NCI-H82 (cell line): ENCODE results near the gene S100A4.
"Not testable (repeated sequence)": the region's sequence is repeated elsewhere in the genome, so short reads cannot be mapped to it uniquely, and the experiment has no call there.

Source experiments
- DNase-seq: peaks from one replicate; lab custom pipeline; 2025; lab: John Stamatoyannopoulos, UW

Gene S100A4

DNA sequence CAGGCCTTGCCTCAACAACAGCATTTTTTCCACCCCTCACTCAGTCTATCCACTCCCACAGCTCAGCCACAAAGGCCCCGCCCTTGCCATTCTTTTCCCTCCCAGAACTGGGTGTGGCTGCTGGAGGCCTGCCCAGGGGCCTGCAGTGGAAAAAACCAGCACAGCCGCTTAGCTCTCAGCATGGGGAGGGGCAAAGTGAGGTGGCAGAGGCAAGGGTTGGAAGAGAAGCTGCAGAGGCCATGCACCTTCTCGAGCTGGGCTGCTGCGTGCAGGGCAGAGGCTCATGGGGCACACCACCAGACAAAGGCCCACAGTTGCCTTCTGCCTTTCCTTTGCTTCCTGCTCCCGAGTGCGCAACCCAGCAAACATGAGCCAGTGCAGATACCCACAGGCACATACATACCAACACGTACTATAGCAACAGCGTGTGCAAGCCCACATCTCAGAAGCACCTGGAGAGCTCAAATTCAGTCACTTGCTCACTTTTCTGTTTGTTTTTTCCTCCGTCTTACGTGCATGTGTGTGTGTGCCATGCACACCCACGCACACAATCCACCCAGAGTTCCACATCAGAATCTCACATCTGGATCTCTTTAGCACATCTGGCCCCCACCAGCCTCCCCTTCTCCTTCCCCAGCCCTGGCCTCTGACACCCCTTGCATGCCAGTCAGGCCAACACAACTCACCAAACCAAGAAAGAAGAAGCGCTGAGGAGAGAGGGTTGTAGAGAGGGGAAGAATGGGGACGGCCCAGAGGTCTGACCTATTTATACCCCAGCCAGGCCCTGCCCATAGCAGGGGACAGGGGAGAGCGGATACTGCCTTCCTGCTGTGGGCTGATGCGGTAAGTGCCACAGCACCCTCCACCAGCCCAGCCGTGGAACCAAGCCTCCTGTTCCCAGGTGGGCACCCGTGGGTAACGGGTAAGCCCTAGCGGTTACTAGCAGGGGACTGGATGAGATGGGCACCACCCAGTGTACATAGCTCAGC, at the start of gene S100A4:
TSS of gene S100A4 (minus strand) at position 740 of the 989 bp plus-strand sequence. CDS start 1,012 bp downstream, outside the sequence.
- DNase-seq = peak; percentile 99

GRCh38 chr1:153592748-153593147, 47.1 kb upstream of the S100A4 start:
- no peak for DNase-seq

DNA sequence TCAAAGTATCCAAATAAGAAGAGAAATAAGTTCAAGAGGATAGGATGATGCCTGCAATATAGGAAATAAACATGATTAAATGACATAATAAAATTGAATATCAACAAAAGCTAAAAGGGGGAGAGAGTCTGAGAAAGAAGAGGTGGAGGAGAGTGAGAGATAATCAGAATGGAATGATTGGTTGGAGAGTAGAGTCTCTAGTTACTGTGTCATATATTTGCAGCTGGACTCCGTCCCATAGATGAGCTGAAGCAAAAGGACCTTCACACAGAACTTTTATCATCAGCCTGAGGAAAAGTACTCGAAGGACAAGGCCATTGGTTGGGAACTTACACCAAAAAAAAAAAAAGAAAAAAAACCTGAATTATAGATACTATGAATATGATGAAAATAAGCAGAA, 42.9 kb upstream of the S100A4 start:
- DNase-seq = no peak

DNA sequence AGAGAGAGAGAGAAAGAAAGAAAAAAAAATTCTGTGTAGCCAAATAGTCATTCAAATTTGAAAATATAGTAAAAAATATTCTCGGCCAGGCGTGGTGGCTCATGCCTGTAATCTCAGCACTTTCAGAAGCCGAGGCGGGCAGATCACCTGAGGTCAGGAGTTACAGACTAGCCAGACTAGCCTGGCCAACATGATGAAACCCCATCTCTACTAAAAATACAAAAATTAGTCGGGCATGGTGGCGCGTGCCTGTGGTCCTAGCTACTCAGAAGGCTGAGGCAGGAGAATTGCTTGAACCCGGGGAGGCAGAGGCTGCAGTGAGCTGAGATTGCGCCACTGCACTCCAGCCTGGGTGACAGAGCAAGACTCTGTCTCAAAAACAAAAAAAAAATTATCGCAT, 42.4 kb upstream of the S100A4 start:
- not testable (repeated sequence) for DNase-seq

- DNase-seq = no peak
Observed at GRCh38 chr1:153587314-153587713, 41.7 kb upstream of the S100A4 start.

- DNase-seq = peak; percentile 38
Observed at GRCh38 chr1:153586347-153586746, 40.7 kb upstream of the S100A4 start.

GRCh38 chr1:153585006-153585405, 39.4 kb upstream of the S100A4 start:
- DNase-seq = peak; percentile 74

- DNase-seq = peak; percentile 42
Observed at GRCh38 chr1:153583976-153584375, 38.4 kb upstream of the S100A4 start.

- peak; percentile 59 for DNase-seq
Observed at GRCh38 chr1:153583514-153583913, 37.9 kb upstream of the S100A4 start.

- not testable (repeated sequence) for DNase-seq
Observed at GRCh38 chr1:153582836-153583235, 37.2 kb upstream of the S100A4 start.

DNA sequence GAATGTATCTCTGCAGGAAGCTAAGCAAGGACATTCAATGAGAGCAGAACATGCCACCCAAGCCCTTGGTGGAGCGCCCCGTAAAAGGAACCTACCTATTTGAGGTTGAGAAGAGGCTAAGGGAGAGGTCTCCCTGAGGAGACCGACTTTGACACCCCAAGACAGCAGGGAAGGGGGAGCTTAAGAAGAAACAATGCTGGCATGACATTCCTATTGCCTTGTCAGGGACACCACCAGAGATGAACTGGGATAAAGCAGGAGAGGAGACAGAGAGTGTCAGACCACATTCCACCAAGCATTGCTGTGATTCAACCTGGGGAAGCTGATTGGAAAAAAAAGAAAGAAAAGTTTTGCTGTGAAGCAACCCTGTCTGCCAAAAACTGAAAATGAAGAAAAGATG, 33.3 kb upstream of the S100A4 start:
- no peak for DNase-seq

- DNase-seq = no peak
Observed at GRCh38 chr1:153578490-153578889, 32.9 kb upstream of the S100A4 start.

- no peak for DNase-seq
Observed at GRCh38 chr1:153577624-153578051, 32.0 kb upstream of the S100A4 start.

DNA sequence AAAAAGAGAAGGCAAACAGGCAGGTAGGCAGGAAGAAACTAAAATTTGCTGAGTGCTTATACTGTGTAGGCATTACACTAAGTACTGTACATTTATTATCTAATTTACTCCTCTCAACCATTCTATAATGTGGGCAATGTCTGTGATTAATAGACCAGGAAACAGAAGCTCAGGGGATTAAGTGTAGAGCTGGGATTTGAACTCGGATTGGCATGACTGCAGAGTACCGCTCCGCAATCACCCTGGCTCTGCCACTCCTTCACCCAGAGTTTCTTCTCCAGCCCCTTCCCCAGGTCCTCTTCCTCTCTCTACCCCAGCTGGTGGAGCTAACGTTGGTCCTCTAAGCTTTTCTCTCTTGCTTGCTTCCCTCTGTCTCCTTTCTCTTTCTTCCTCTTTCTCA, 31.5 kb upstream of the S100A4 start:
- DNase-seq = peak; percentile 84

- DNase-seq = peak; percentile 97
Observed at GRCh38 chr1:153575497-153575896, 29.9 kb upstream of the S100A4 start.

DNA sequence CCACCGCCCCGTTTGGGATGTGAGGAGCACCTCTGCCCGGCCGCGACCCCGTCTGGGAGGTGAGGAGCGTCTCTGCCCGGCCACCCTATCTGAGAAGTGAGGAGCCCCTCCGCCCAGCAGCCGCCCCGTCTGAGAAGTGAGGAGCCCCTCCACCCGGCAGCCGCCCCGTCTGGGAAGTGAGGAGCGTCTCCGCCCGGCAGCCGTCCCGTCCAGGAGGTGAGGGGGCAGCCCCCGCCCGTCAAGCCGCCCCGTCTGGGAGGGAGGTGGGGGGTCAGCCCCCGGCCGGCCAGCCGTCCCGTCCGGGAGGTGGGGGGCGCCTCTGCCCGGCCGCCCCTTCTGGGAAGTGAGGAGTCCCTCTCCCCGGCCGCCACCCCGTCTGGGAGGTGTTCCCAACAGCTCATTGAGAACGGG, 29.5 kb upstream of the S100A4 start:
- DNase-seq = not testable (repeated sequence)

- DNase-seq = peak; percentile 64
Observed at GRCh38 chr1:153573351-153573750, 27.7 kb upstream of the S100A4 start.

DNA sequence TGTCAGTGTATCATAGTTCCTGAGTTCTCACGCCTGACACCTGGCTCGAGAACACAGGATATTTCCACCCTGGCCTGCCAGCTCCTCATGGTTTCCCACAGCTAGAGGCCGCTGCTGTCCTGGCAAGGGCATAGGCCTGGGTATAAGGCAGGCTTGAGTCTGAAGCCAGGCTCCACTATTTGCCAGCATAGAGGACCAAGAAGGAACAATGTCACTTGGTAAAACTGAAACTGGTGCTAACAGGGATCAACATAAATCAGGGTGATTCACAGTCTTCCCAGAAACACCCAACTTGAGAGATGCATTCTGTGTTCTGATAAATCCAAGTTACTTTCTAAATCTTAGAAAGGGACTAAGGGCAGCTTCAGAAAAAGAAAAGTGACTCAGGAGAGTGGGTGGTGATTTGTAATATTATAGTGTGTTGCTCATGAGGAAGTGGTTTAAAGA, 27.0 kb upstream of the S100A4 start:
- peak; percentile 92 for DNase-seq

- DNase-seq = no peak
Observed at GRCh38 chr1:153571706-153572105, 26.1 kb upstream of the S100A4 start.

DNA sequence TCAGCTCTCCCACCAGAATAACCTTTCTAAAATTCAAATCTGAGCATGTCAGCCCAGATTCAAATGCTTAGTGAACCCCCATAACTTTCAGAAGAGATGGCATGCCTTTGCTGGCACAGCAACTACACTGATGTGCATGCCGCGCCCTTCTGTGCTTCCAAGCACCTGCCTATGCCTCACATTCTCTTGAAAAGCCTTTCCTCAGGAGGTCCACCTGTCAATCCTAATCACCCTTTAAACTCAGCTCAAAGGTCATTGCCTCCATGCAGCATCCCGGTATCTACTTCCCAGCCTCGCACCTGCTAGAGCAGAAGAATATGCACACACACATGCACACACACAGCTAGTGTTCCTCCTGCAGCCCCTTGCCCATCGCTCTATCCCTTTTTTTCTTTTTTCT, 25.3 kb upstream of the S100A4 start:
- DNase-seq = no peak

DNA sequence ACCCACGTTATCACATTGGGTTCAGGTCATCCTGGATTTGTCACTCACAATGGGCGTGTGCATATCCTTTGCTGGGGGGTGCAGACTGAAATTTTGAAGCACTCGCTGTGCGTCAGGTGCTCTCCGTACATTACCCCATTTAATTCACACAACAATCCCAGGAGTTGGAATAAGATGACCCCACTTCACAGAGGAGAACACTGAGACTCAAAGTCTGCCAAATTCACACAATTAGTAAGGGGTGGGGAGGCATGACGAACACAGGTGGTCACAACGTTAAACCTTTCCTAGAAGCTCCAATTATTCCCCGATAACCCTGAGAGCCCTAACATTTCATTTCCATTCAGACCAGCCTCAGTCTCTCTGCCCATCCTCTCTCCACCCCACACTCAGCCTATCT, 23.9 kb upstream of the S100A4 start:
- no peak for DNase-seq

DNA sequence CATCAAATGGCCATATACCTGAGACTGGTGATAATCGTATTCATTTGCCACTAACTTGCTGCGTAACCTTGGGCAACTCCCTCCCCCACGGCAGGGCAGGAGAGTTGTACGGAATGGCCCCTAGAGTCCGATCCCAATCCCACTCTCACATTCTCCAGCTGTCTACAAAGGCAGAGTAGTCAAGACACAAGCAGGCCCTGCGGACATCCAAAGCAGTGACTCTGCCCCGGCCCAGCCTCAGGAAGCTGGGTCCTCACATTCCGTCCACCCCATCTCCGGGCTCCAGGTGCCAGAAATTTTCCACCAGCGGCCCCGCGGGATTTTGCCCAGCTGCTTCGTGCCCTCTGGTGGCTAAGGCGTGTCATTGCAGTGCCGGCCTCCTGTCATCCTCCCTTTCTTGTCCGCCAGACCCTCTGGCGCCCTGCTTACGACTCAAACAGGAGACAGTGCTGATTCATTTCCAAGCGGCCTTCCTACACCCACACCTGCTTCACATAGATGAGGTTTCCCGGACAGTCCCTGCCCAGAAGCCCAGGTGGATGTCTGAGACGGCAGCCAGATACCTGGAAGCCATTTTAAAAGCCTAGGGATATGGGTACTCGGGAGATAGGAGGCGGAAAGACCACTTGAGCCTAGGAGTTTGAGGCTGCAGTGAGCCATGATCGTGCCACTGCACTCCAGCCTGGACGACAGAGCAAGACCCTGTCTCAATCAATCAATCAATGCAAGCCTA, 22.9 kb upstream of the S100A4 start:
- DNase-seq = peak; percentile 95
